IMR-90 (cell line): ENCODE results near the gene ATXN1. TPM values are rescaled to one million over a fixed set of nuclear protein-coding genes. Genes with fewer than 3 reads are reported as not detected.

Experiments
- ATAC-seq: fragments of 200-7000 bp; cut with Tn5 transposase; 2 replicates; pipeline ENCODE4 v1.9.1; 2020; ENCODE audit warnings: low read depth, mild to moderate bottlenecking, moderate library complexity
- BruUV-seq: library from RNA; stranded (reverse); fragments of 400-500 nt; replicated peaks from 2 replicates; lab custom pipeline; 2021; lab: Mats Ljungman, UMichigan
- CTCF ChIA-PET: fragments of 300-600 bp; formaldehyde crosslinking; extraction: SDS; loops from one replicate; lab custom pipeline; 2021; ENCODE audit warnings: antibody characterized with exemption; lab: Yijun Ruan, JAX
- POLR2A ChIA-PET: fragments of 300-600 bp; sonication (Branson Sonifier 250); formaldehyde crosslinking; loops from one replicate; lab custom pipeline; 2022; ENCODE audit warnings: antibody characterized with exemption; ENCODE audit not compliant: unreplicated experiment; lab: Charles Lee
- DNase-seq: peaks from one replicate; pipeline ENCODE4 v3.0.0; 2013
- H2AFZ ChIP-seq: replicated peaks from 2 replicates; pipeline ENCODE3; 2013; ENCODE audit warnings: low read length, mild to moderate bottlenecking; ENCODE audit not compliant: poor library complexity
- H2AK5ac ChIP-seq: 2 replicates; pipeline ENCODE4 v1.6.1; 2013; ENCODE audit warnings: low read depth, low read length, inconsistent platforms
- H2AK9ac ChIP-seq: replicated peaks from 2 replicates; pipeline ENCODE3; 2013; ENCODE audit warnings: mild to moderate bottlenecking, low read depth, low read length, moderate library complexity; ENCODE audit not compliant: poor library complexity
- H2BK120ac ChIP-seq: 2 replicates; pipeline ENCODE4 v1.6.1; 2013; ENCODE audit warnings: low read depth, low read length, inconsistent platforms
- H2BK15ac ChIP-seq: 3 replicates; pipeline ENCODE4 v1.6.1; 2013; ENCODE audit warnings: low read depth, low read length, inconsistent platforms
- H2BK20ac ChIP-seq: 2 replicates; pipeline ENCODE4 v1.6.1; 2013; ENCODE audit warnings: low read depth, mild to moderate bottlenecking, inconsistent platforms, low read length, moderate library complexity
- H2BK5ac ChIP-seq: 2 replicates; pipeline ENCODE4 v1.6.1; 2013; ENCODE audit warnings: mild to moderate bottlenecking, low read depth, low read length, inconsistent platforms; ENCODE audit not compliant: poor library complexity, severe bottlenecking
- H3K14ac ChIP-seq: replicated peaks from 2 replicates; pipeline ENCODE4 v1.6.1; 2013; ENCODE audit warnings: low read depth, low read length, inconsistent platforms
- H3K18ac ChIP-seq: 2 replicates; pipeline ENCODE4 v1.6.1; 2013; ENCODE audit warnings: low read depth, low read length, control low read depth
- H3K23ac ChIP-seq: 2 replicates; pipeline ENCODE4 v1.6.1; 2013; ENCODE audit warnings: low read depth, low read length, inconsistent platforms
- H3K27ac ChIP-seq: 2 replicates; pipeline ENCODE4 v1.5.1; 2013; ENCODE audit warnings: mild to moderate bottlenecking, control low read depth, low read length; ENCODE audit not compliant: insufficient read depth
- H3K27me3 ChIP-seq: 2 replicates; pipeline ENCODE4 v1.6.1; 2013; ENCODE audit warnings: low read length; ENCODE audit not compliant: control insufficient read depth, insufficient read depth
- H3K36me3 ChIP-seq: 2 replicates; pipeline ENCODE4 v1.6.1; 2013; ENCODE audit warnings: low read length, mixed read lengths; ENCODE audit not compliant: control insufficient read depth, insufficient read depth
- H3K4ac ChIP-seq: 2 replicates; pipeline ENCODE4 v1.6.1; 2013; ENCODE audit warnings: low read depth, low read length, inconsistent platforms
- H3K4me1 ChIP-seq: 2 replicates; pipeline ENCODE4 v1.6.1; 2013; ENCODE audit warnings: low read length, mixed read lengths; ENCODE audit not compliant: control insufficient read depth, insufficient read depth
- H3K4me2 ChIP-seq: 2 replicates; pipeline ENCODE4 v1.6.1; 2013; ENCODE audit warnings: low read depth, mild to moderate bottlenecking, control low read depth, low read length, moderate library complexity
- H3K4me3 ChIP-seq: 2 replicates; pipeline ENCODE4 v1.5.1; 2013; ENCODE audit warnings: low read depth, mild to moderate bottlenecking, control low read depth, low read length, moderate library complexity; ENCODE audit not compliant: insufficient read depth
- H3K56ac ChIP-seq: 2 replicates; pipeline ENCODE4 v1.6.1; 2013; ENCODE audit warnings: low read length, inconsistent platforms; ENCODE audit not compliant: insufficient read depth; ENCODE audit errors: extremely low read depth
- H3K79me1 ChIP-seq, 2 experiments: 2 replicates each; pipeline ENCODE4 v1.6.1; 2013; ENCODE audit warnings: low read length in 2 of 2, inconsistent platforms in 1 of 2, low read depth in 1 of 2
- H3K9ac ChIP-seq: 2 replicates; pipeline ENCODE4 v1.6.1; 2013; ENCODE audit warnings: low read depth, low read length, control low read depth
- H3K9me1 ChIP-seq: 2 replicates; pipeline ENCODE4 v1.6.1; 2013; ENCODE audit warnings: low read length, inconsistent platforms; ENCODE audit not compliant: insufficient read depth
- H3K9me3 ChIP-seq: 2 replicates; pipeline ENCODE4 v1.6.1; 2013; ENCODE audit warnings: low read length; ENCODE audit not compliant: control insufficient read depth, insufficient read depth
- H4K20me1 ChIP-seq: 2 replicates; pipeline ENCODE4 v1.6.1; 2013; ENCODE audit warnings: low read length, inconsistent platforms; ENCODE audit not compliant: insufficient read depth
- H4K5ac ChIP-seq: 2 replicates; pipeline ENCODE4 v1.6.1; 2013; ENCODE audit warnings: mild to moderate bottlenecking, low read depth, low read length, control low read depth
- H4K8ac ChIP-seq, 2 experiments: 2 replicates each; pipeline ENCODE4 v1.6.1; 2013; ENCODE audit warnings: low read depth in 2 of 2, low read length in 2 of 2, control low read depth in 1 of 2, inconsistent platforms in 1 of 2
- H4K91ac ChIP-seq: 2 replicates; pipeline ENCODE4 v1.6.1; 2013; ENCODE audit warnings: low read depth, low read length, inconsistent platforms; ENCODE audit not compliant: insufficient read depth
- BHLHE40 ChIP-seq: fragments of 150-350 bp; IDR thresholded peaks from 2 replicates; pipeline ENCODE4 v1.6.1; 2016; ENCODE audit warnings: mild to moderate bottlenecking, low read depth, low read length
- CEBPB ChIP-seq: IDR thresholded peaks from 2 replicates; pipeline ENCODE4 v1.6.1; 2012; ENCODE audit warnings: low read depth, low read length, improper control_type of control experiment
- CHD1 ChIP-seq: IDR thresholded peaks from 2 replicates; pipeline ENCODE4 v1.6.1; 2012; ENCODE audit warnings: low read depth, low read length, improper control_type of control experiment
- FOS ChIP-seq: fragments of 150-350 bp; IDR thresholded peaks from 2 replicates; pipeline ENCODE4 v1.6.1; 2016; ENCODE audit warnings: low read depth, low read length
- MAFK ChIP-seq: IDR thresholded peaks from 2 replicates; pipeline ENCODE4 v1.6.1; 2012; ENCODE audit warnings: low read depth, low read length, improper control_type of control experiment
- MAZ ChIP-seq: IDR thresholded peaks from 2 replicates; pipeline ENCODE4 v1.6.1; 2012; ENCODE audit warnings: low read depth, mild to moderate bottlenecking, low read length, improper control_type of control experiment, moderate library complexity, borderline replicate concordance
- MXI1 ChIP-seq: IDR thresholded peaks from 2 replicates; pipeline ENCODE4 v1.6.1; 2012; ENCODE audit warnings: low read depth, mild to moderate bottlenecking, low read length, moderate library complexity, borderline replicate concordance
- NFE2L2 ChIP-seq: fragments of 150-350 bp; IDR thresholded peaks from 2 replicates; pipeline ENCODE4 v1.6.1; 2016; ENCODE audit warnings: low read depth, mild to moderate bottlenecking, low read length
- POLR2A ChIP-seq: IDR thresholded peaks from 2 replicates; pipeline ENCODE4 v1.6.1; 2012; ENCODE audit warnings: mild to moderate bottlenecking, low read depth, low read length
- SMC3 ChIP-seq: fragments of 150-350 bp; IDR thresholded peaks from 2 replicates; pipeline ENCODE4 v1.6.1; 2016; ENCODE audit warnings: low read depth, mild to moderate bottlenecking, antibody characterized with exemption, low read length, moderate library complexity
- WGBS, 2 experiments: methylation state at CpG; one replicate each; pipeline versions ENCODE4 v1.1.5 to v1.1.7; 2013; ENCODE audit warnings: missing lambda C conversion rate in 2 of 2; ENCODE audit not compliant: insufficient read length in 1 of 2; ENCODE audit errors: extremely low coverage in 2 of 2; 5-methylcytosine and 5-hydroxymethylcytosine counted together
- dilution Hi-C: fragments of 300-500 bp; cut with HindIII; formaldehyde crosslinking; loops from one replicate; pipeline ENCODE4 v1.14.3; 2018; ENCODE audit warnings: low sequenced_read_pairs; ENCODE audit not compliant: unreplicated experiment
- in situ Hi-C: fragments of 300-500 bp; cut with MboI; formaldehyde crosslinking; loops from 3 replicates; pipeline ENCODE4 v1.14.3; 2019; ENCODE audit warnings: low sequenced_read_pairs, inconsistent platforms, mixed read lengths
- intact Hi-C: fragments of 100-400 bp; cut with micrococcal nuclease; formaldehyde crosslinking; loops from 2 replicates; pipeline ENCODE4 v1.10.0; 2022
- polyA plus RNA-seq, 3 experiments: library from polyadenylated mRNA; depleted of rRNA; stranded (reverse); fragments of >200 nt; gene quantifications; 2 replicates each; pipeline ENCODE4 v1.2.3, GENCODE V29; 2012; ENCODE audit warnings: low replicate concordance in 1 of 3
- total RNA-seq: library from RNA; depleted of rRNA; stranded (reverse); fragments of >200 nt; gene quantifications from 2 replicates; pipeline ENCODE4 v1.2.3, GENCODE V29; 2012

ATXN1 gene
- total and polyA plus RNA-seq, 2 of the 4 experiments (the other 2 are of a cell fraction), result 7.3 to 11.1 TPM

- H3K9ac ChIP-seq, result peak overlapping the region; percentile 66
These were observed 288.8 kb downstream of the ATXN1 start for GRCh38 chr6:16472349-16473069.

More at GRCh38 chr6:16472349-16473069, 288.8 kb downstream of the ATXN1 start:
- Histone ChIP-seq H3K4me1 (peaks cover 21% of the 10 kb centered on the region), H2AK9ac (no peak overlapping the region), H2BK20ac (peak overlapping the region; percentile 98), H3K4ac (peak overlapping the region; percentile 96), H3K27me3 (no peaks in the 10 kb centered on the region), H3K14ac (peak overlapping the region; percentile 74), H2BK120ac (peak overlapping the region; percentile 98), H3K79me1 (peaks cover 10 to 26% of the 10 kb centered on the region in 2 experiments), H3K9me1 (peaks cover 17% of the 10 kb centered on the region), H3K27ac (peak overlapping the region; percentile 98), H2BK5ac (peak overlapping the region; percentile 93), H3K4me2 (peak overlapping the region; percentile 81), H3K4me3 (no peak overlapping the region), H3K56ac (peak overlapping the region; percentile 93), H3K18ac (peak overlapping the region; percentile 91), H3K9me3 (peaks cover 5% of the 10 kb centered on the region), H4K20me1 (no peaks in the 10 kb centered on the region), H2BK15ac (peak overlapping the region; percentile 94; the same call in 2 of the 3 replicates), H4K91ac (peak overlapping the region; percentile 96), H3K23ac (peak overlapping the region; percentile 96), H2AK5ac (peak overlapping the region; percentile 67), H4K8ac (peak overlapping the region; percentile 83 to 88), H3K36me3 (no peaks in the 10 kb centered on the region), H2AFZ (no peak overlapping the region), H4K5ac (peak overlapping the region; percentile 96)
- CTCF ChIA-PET, result interaction anchor here (1.5 kb wide), 1 partner anchor 39 kb away, joined by 4 read pairs; no protein-coding TSS in a partner anchor
- intact Hi-C loops (loop anchor here (2.0 kb wide), 1 partner anchor 134 kb away; no protein-coding TSS in a partner anchor), dilution Hi-C loops (no loop called here), in situ Hi-C loops (no loop called here)
- ATAC-seq, result peak; percentile 83
- POLR2A ChIA-PET, result no interaction called here
- WGBS, 2 experiments, result no CpG with 5 or more reads among the region's 3 CpGs
- peak; percentile 92 for DNase-seq
- TF ChIP-seq CHD1 (no peak), FOS (peak; percentile 82), SMC3 (no peak), MAZ (no peak), POLR2A (no peak), MXI1 (0 out of 2 replicates have a peak, but pooled peaks have one; percentile 12), BHLHE40 (peak; percentile 39; the same call in 1 of the 2 replicates), NFE2L2 (peak; percentile 15; the same call in 1 of the 2 replicates), MAFK (peak; percentile 70), CEBPB (peak; percentile 92)
- no TSS peak for BruUV-seq
